ENCODE results near the gene BRMS1.

Gene BRMS1

GRCh38 chr11:66297610-66298009, 47.3 kb downstream of the BRMS1 start:
- in situ Hi-C loops (cut with HindIII; ENCODE audit: low pct_ligation_motif_present, low sequenced_read_pairs): no loop called here
- H3K27me3 ChIP-seq (replicated peaks): peaks cover 6% of the 10 kb centered on the region
- TF ChIP-seq CTCF (IDR thresholded peaks at IDR 0.05; ENCODE audit: low read depth, low read length, missing control alignments): no peak
- H3K4me3 ChIP-seq (ENCODE audit: low read depth, low read length): no peak overlapping the region
- H3K36me3 ChIP-seq (replicated peaks): no peaks in the 10 kb centered on the region
- DNase-seq: no peak
- no peak overlapping the region for H3K27ac ChIP-seq

GRCh38 chr11:66294626-66295620, 50.0 kb downstream of the BRMS1 start:
- peaks cover 19% of the 10 kb centered on the region for H3K27me3 ChIP-seq (replicated peaks)
- in situ Hi-C loops (cut with HindIII; ENCODE audit: low pct_ligation_motif_present, low sequenced_read_pairs): no loop called here
- TF ChIP-seq CTCF (IDR thresholded peaks at IDR 0.05; ENCODE audit: low read depth, low read length, missing control alignments): no peak
- DNase-seq: no peak
- H3K36me3 ChIP-seq (replicated peaks): no peaks in the 10 kb centered on the region
- H3K27ac ChIP-seq: no peak overlapping the region
- H3K4me3 ChIP-seq (ENCODE audit: low read depth, low read length): no peak overlapping the region

GRCh38 chr11:66293777-66294625, 50.9 kb downstream of the BRMS1 start:
- in situ Hi-C loops (cut with HindIII; ENCODE audit: low pct_ligation_motif_present, low sequenced_read_pairs): no loop called here
- H3K27me3 ChIP-seq (replicated peaks): peaks cover 19% of the 10 kb centered on the region
- no peak overlapping the region for H3K27ac ChIP-seq

GRCh38 chr11:66293352-66293751, 51.6 kb downstream of the BRMS1 start:
- Histone ChIP-seq H3K27me3 (replicated peaks) (peaks cover 19% of the 10 kb centered on the region), H3K27ac (no peak overlapping the region), H3K36me3 (replicated peaks) (no peaks in the 10 kb centered on the region), H3K4me3 (ENCODE audit: low read depth, low read length) (no peak overlapping the region)
- TF ChIP-seq CTCF (IDR thresholded peaks at IDR 0.05; ENCODE audit: low read depth, low read length, missing control alignments): no peak
- no peak for DNase-seq
- in situ Hi-C loops (cut with HindIII; ENCODE audit: low pct_ligation_motif_present, low sequenced_read_pairs): no loop called here

More at GRCh38 chr11:66293777-66294625, 50.9 kb downstream of the BRMS1 start:
- H3K4me3 ChIP-seq (ENCODE audit: low read depth, low read length): no peak overlapping the region
- DNase-seq: no peak
- H3K36me3 ChIP-seq (replicated peaks): no peaks in the 10 kb centered on the region
- TF ChIP-seq CTCF (IDR thresholded peaks at IDR 0.05; ENCODE audit: low read depth, low read length, missing control alignments): no peak

GRCh38 chr11:66292543-66293332, 52.2 kb downstream of the BRMS1 start:
- Histone ChIP-seq H3K36me3 (replicated peaks) (peaks cover under 1% of the 10 kb centered on the region), H3K27me3 (replicated peaks) (peaks cover 19% of the 10 kb centered on the region), H3K4me3 (ENCODE audit: low read depth, low read length) (no peak overlapping the region), H3K27ac (no peak overlapping the region)
- no peak for DNase-seq
- in situ Hi-C loops (cut with HindIII; ENCODE audit: low pct_ligation_motif_present, low sequenced_read_pairs): no loop called here
- no peak for TF ChIP-seq CTCF (IDR thresholded peaks at IDR 0.05; ENCODE audit: low read depth, low read length, missing control alignments)

All from brain microvascular endothelial cell (primary cell).